ENCODE measurements around the gene NCS1. TPM values are rescaled to one million over a fixed set of nuclear protein-coding genes. Genes with fewer than 3 reads are reported as not detected.

The NCS1 gene
- total RNA-seq, 1 experiment from 2014 or later: 58.6 TPM

GRCh38 chr9:130171226-130172148, 717 bp upstream of the NCS1 start:
- no TSS peak for BruUV-seq (replicated peaks)
- Histone ChIP-seq H3K4me1 (ENCODE audit: insufficient read depth, low read length, poor library complexity, severe bottlenecking) (peaks cover 9% of the 10 kb centered on the region), H3K4me3 (ENCODE audit: low read depth, low read length, poor library complexity, severe bottlenecking) (peak overlapping the region; percentile 54), H3K27ac (ENCODE audit: low read depth, low read length, poor library complexity, severe bottlenecking) (peak overlapping the region; percentile 65), H3K9me3 (ENCODE audit: low read depth, low read length, poor library complexity, severe bottlenecking) (no peaks in the 10 kb centered on the region), H3K36me3 (ENCODE audit: insufficient read depth, low read length, poor library complexity, severe bottlenecking) (no peaks in the 10 kb centered on the region), H3K27me3 (replicated peaks; ENCODE audit: insufficient read depth, low read depth, low read length, poor library complexity) (no peaks in the 10 kb centered on the region)
- DNase-seq (ENCODE audit: low spot score): no peak
- ChIA-PET POLR2A (ENCODE audit: low non-redundant PET) (no interaction called here), CTCF (no interaction called here)
- no peak for TF ChIP-seq CTCF (conservative IDR thresholded peaks at IDR 0.05; ENCODE audit: low read depth, low read length)
- intact Hi-C loops (cut with micrococcal nuclease; ENCODE audit: unreplicated experiment): no loop called here

GRCh38 chr9:130172858-130173665, 858 bp downstream of the NCS1 start:
- H3K27ac ChIP-seq (ENCODE audit: low read depth, low read length, poor library complexity, severe bottlenecking): peak overlapping the region; percentile 77

GRCh38 chr9:130173666-130173983, 1.4 kb downstream of the NCS1 start:
- no peak for TF ChIP-seq EZH2 (IDR thresholded peaks at IDR 0.05; ENCODE audit: borderline replicate concordance, low read depth, low read length, poor library complexity, severe bottlenecking)
- no peak for TF ChIP-seq CTCF (conservative IDR thresholded peaks at IDR 0.05; ENCODE audit: low read depth, low read length)
- CTCF ChIA-PET: interaction anchor here (0.5 kb wide), 1 partner anchor 58 kb away, joined by 3 read pairs; no protein-coding TSS in a partner anchor
- Histone ChIP-seq H3K9me3 (ENCODE audit: low read depth, low read length, poor library complexity, severe bottlenecking) (no peaks in the 10 kb centered on the region), H3K27ac (ENCODE audit: low read depth, low read length, poor library complexity, severe bottlenecking) (peak overlapping the region; percentile 77), H3K4me1 (ENCODE audit: insufficient read depth, low read length, poor library complexity, severe bottlenecking) (peaks cover 12% of the 10 kb centered on the region), H3K36me3 (ENCODE audit: insufficient read depth, low read length, poor library complexity, severe bottlenecking) (no peaks in the 10 kb centered on the region), H3K27me3 (replicated peaks; ENCODE audit: insufficient read depth, low read depth, low read length, poor library complexity) (no peaks in the 10 kb centered on the region), H3K4me3 (ENCODE audit: low read depth, low read length, poor library complexity, severe bottlenecking) (peak overlapping the region; percentile 79)
- POLR2A ChIA-PET (ENCODE audit: low non-redundant PET): no interaction called here
- no TSS peak for BruUV-seq (replicated peaks)
- intact Hi-C loops (cut with micrococcal nuclease; ENCODE audit: unreplicated experiment): no loop called here
- DNase-seq (ENCODE audit: low spot score): no peak

More at GRCh38 chr9:130172858-130173665, 858 bp downstream of the NCS1 start:
- peaks cover 9% of the 10 kb centered on the region for H3K4me1 ChIP-seq (ENCODE audit: insufficient read depth, low read length, poor library complexity, severe bottlenecking)
- BruUV-seq (replicated peaks): no TSS peak
- POLR2A ChIA-PET (ENCODE audit: low non-redundant PET): no interaction called here
- intact Hi-C loops (cut with micrococcal nuclease; ENCODE audit: unreplicated experiment): no loop called here
- no peaks in the 10 kb centered on the region for H3K9me3 ChIP-seq (ENCODE audit: low read depth, low read length, poor library complexity, severe bottlenecking)
- no peaks in the 10 kb centered on the region for H3K36me3 ChIP-seq (ENCODE audit: insufficient read depth, low read length, poor library complexity, severe bottlenecking)
- TF ChIP-seq EZH2 (IDR thresholded peaks at IDR 0.05; ENCODE audit: borderline replicate concordance, low read depth, low read length, poor library complexity, severe bottlenecking) (no peak), CTCF (conservative IDR thresholded peaks at IDR 0.05; ENCODE audit: low read depth, low read length) (0 out of 2 replicates have a peak, but pooled peaks have one; percentile 9)
- no peak for DNase-seq (ENCODE audit: low spot score)
- no peaks in the 10 kb centered on the region for H3K27me3 ChIP-seq (replicated peaks; ENCODE audit: insufficient read depth, low read depth, low read length, poor library complexity)
- peak overlapping the region; percentile 79 for H3K4me3 ChIP-seq (ENCODE audit: low read depth, low read length, poor library complexity, severe bottlenecking)
- CTCF ChIA-PET: no interaction called here
